ENCODE results near the gene MRPL32.
"Not testable (repeated sequence)": the region's sequence is repeated elsewhere in the genome, so short reads cannot be mapped to it uniquely, and the experiment has no call there.

MRPL32 gene

DNA sequence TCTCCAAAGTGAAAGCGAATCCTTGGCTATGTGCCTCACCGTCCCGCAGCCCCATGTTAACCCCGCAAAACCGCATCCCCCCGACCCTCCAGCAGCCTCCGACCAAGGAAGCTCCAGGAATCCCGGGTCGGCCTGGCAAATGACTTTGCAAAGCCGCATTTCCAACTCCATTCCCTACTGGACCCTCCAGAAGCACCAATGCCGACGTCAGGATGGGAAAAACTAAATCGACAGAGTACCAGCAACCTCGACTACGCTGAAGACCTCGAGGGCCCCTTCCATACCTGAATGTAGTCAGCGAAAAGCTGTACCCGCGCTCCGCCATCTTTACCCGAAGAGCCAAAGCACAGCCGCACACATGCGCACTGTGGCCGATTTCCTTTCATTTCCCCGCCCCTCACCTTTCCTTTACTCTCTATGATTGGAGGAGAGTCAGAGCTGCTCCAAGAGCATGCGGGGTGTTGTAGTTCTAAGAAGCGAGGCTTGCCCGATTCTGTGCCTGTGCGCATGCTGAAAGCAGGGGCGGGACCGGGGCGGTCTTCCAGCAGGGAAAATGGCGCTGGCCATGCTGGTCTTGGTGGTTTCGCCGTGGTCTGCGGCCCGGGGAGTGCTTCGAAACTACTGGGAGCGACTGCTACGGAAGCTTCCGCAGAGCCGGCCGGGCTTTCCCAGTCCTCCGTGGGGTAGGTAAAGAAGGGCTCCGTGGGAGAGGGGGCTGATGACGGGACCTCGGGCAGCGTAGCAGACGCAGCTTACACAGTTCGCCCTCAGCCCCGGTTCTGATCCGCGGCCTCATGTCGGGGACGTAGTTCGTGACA is at the start of gene MRPL32, which contains the start of gene PSMA2:
TSS of gene MRPL32 (plus strand) at position 543 of the 818 bp plus-strand sequence. CDS start at position 554, 11 bp downstream.
TSS of gene PSMA2 (minus strand) at position 341 of the 818 bp plus-strand sequence. CDS start at position 325, 16 bp downstream.
- DNase-seq (ENCODE audit: low read depth in 3 of 3) = peak; percentile 77 to 93 (median 89)

DNA sequence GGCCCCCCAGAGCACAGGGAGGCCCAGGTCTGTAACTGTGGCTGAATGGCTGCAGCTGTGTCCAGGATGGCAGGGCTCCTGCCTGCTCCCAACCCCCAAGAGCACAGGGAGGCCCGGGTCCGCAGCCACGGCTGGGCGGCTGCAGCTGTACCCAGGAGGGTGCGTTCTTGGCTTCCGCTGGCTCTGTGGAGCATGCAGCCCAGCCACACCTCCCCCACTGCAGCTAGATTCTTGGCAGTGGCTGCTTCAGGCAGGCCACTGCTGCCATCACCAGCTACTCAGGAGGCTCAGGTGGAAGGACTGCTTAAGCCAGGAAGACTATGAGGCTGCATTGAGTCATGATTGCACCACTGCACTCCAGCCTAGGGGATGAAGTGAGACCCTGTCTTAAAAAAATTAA is 48.2 kb upstream of the MRPL32 start:
- DNase-seq (ENCODE audit: low read depth in 3 of 3) = no peak

- DNase-seq (ENCODE audit: low read depth in 3 of 3) = not testable (repeated sequence)
Measured at GRCh38 chr7:42885183-42885582, 47.0 kb upstream of the MRPL32 start.

DNA sequence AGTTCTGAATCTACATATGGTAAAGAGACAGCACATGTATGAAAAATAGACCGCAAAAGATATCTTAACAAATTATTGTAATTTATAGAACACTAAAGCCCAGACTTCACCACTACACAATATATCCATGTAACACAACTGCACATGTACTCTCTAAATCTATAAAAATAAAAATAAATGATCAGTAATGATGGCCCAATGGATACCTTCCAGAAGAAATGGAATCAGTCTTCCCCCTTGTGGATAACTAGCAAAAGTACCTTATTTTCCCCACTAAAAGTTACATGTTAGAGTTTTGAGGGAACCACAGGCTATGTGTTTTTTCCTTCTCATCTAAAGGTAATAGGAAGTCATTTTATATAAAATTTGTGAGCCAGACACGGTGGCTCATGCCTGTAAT is 46.0 kb upstream of the MRPL32 start:
- no peak for DNase-seq (ENCODE audit: low read depth in 3 of 3)

- DNase-seq (ENCODE audit: low read depth in 3 of 3) = no peak
Measured at GRCh38 chr7:42886893-42887505, 45.2 kb upstream of the MRPL32 start.

DNA sequence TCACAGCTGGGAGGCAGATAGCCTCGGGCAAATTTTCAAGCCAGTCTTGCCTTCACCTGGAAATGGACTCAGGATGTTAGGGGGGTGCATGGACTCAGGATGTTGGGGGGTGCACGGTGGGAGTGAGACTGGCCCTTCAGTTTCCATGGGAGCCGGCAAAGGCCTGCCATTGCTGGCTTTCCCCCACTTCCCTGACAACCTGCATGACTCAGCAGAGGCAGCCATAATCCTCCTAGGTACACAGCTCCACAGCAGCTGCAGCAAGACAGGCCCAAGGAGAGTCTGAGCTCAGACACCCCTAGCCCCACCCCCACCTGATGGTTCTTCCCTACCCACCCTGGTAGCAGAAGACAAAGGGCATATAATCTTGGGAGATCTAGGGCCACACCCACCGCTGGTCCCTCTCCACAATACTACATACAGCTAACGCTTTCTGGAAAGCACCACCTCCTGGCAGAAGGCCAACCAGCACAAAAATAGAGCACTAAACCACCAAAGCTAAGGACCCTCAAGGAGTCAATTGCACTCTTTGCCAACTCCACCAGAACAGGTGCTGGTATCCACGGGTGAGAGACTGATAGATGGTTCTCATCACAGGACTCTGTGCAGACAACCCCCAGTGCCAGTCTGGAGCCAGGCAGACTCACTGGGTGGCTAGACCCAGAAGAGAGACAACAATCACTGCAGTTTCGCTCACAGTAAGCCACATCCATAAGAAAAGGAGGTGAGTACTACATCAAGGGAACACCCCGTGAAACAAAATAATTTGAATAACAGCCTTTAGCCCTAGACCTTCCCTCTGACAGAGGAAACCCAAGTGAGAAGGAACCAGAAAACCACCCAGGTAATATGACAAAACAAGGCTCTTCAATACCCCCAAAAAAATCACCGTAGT is 38.6 kb upstream of the MRPL32 start:
- DNase-seq (ENCODE audit: low read depth in 3 of 3) = no peak

- no peak for DNase-seq (ENCODE audit: low read depth in 3 of 3)
Measured at GRCh38 chr7:42900842-42901241, 31.3 kb upstream of the MRPL32 start.

DNA sequence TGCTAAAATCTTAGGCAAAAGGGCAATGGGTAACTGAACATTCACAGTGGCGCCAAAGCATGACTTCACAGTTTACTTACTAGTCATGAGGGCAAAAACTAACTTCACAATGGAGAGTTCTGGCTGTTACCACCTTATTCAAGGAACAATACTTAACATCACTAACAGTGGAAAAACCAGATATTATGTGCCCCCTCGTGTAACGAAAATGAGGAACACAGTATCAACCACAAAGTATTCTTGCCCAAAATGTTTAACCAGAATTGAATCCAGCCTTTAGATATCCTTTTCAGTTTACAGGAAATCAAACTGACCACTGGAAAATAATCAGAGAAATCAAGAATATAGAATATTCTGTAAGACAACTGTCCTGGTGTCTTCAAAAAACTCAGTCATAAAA is 29.8 kb upstream of the MRPL32 start:
- no peak for DNase-seq (ENCODE audit: low read depth in 3 of 3)

DNA sequence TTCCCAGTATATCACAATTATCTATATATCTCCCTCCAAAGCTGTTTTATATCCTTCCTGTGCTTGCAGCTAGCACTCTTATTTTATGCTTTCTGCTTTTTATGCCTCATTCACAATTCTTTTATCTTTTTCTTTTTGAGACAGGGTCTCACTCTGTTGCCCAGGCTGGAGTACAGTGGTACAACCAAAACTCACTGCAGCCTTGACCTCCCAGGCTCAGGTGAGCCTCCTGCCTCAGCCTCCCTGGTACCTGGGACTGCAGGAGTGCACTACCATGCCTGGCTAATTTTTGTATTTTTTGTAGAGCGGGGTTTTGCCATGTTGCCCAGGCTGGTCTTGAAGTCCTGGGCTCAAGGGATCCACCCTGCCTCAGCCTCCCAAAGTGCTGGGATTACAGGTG is 26.0 kb upstream of the MRPL32 start:
- no peak for DNase-seq (ENCODE audit: low read depth in 3 of 3)

- no peak for DNase-seq (ENCODE audit: low read depth in 3 of 3)
Measured at GRCh38 chr7:42907316-42907715, 24.9 kb upstream of the MRPL32 start.

DNA sequence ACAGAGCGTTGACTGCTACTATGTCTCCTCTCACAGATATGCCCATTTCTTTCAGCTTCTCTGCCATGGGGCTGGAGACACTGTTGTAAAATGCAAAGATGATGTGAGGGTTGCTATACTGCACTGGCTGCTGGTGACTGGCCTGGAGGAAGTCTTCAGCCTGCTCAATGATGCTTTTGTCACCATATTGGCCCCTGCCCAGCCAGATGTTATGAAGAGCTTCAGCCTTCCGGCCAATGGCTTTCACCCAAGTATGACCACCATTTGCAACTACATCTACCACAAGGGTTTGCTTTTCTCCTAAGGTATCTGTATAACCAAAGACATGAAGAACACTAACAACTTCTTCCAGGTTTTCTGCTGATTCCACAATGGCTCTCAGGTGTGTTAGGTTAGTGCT is 21.9 kb upstream of the MRPL32 start:
- no peak for DNase-seq (ENCODE audit: low read depth in 3 of 3)

DNA sequence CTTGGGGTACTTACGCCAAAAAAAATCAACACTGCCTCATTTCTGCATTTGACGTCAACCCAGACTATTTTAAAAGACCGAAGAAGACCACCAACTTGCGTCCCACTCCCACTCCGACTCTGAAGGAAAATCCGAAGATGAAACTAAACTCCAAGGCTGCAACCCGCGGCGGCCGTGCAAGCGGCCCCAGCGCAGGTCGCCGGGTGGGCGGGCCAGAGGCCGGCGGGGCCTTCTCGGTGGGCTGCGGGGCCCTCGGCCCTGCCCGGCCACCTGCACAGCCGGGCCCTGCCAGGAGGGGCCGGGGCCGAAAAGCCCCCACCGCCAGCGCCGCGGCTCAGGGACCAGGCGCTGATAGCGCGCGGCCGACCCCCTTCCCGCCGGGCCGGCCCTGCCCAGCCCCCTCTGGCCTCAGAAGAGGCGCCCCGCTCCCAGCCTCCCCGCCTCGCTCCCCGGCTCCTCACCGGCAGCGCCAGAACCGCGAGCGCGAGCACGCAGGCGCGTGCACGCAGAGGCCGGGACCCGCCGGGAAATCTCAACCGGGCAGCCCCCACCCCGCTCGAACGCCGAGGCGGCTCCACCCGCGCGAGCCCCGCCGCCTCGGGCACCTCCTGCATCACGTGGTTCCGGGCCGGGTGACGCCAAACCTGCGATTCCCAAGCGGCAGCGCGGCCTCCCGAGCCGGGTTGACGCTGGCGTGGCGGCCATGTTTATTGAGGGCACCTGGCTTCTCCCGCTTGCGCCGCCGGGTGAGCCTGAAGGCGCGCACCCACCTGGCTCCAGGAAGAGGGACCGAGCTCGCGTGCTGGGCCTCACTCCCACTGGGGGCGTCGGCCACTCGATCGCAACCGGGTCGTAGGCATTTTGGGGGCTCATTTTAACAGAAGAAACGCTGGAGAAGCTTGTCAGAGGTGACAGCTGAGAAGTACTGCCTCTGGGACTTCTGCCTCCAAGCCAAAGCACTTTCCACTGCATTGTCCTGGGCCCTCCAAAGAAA is 20.4 kb upstream of the MRPL32 start, which contains the start of gene C7orf25:
TSS of gene C7orf25 (minus strand) at position 617 of the 994 bp plus-strand sequence. CDS start 1,170 bp downstream, outside the sequence.
- peak; percentile 91 to 95 (median 92) for DNase-seq (ENCODE audit: low read depth in 3 of 3)

DNA sequence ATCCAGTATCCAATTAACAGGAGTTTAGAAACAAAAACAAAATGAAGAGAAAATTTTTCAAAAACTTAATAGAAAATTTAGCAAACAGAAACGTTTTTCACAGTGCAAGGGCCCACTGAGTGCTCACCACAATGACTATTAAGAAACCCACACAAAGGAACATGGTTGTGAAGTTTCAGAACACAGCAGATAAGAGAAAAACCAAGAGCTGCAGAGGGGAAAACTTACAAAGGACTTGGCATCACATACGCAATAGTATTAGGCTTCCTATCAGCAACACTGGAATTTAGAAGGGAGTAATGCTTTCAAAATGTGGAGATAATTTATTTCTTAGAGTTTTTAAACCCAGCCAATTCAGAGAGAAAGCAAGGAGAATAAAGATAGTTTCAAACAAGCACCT is 18.6 kb upstream of the MRPL32 start:
- DNase-seq (ENCODE audit: low read depth in 3 of 3) = no peak

- no peak for DNase-seq (ENCODE audit: low read depth in 3 of 3)
Measured at GRCh38 chr7:42914009-42914408, 18.2 kb upstream of the MRPL32 start.

DNA sequence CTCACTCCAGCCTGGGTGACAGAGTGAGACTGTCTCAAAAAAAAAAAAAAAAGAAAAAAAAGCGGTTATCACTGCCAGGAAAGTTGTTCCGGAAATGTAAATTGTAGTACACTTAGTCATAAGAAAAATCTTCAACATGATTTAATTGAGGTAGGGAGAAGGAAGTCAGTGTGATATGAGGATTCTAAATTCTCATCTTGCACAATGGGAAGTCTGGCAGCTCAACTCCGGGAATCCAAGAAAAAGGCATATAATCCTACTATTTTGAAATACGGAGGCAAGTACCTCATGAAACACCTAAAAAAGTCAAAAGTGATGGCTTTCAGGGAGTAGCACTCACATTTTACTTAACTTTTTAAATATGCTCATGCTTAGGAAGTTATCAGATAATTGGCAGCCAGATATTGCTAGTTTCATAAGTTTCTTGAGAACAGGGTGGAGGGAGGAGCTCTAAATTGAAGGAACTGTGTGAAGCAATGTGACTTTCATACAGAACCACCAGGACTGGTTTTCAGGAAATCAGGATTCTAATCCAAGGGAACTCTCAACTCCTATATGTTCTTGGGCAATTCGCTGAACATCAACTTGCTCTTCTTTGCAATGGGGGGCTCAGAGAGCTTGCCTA is 17.6 kb upstream of the MRPL32 start:
- DNase-seq (ENCODE audit: low read depth in 3 of 3) = no peak

DNA sequence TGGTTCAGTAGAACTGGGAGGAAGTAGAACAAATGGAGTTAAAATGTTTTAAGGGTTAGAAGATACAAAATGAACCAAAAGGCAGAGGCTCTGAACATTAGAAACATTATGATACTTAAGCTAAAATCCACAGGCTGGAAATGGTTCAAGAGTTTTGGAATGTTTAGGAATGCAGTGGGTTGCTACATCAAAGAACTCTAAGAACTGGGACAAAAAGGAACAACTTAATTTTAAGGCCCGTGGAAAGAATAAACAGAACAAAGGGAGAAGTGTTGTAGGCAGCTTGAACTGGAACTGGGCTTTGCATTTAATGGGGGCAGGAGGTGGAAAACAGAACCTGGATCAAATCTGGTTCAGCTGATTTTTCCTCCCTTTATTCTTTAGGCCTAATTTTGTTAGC is 16.8 kb upstream of the MRPL32 start:
- DNase-seq (ENCODE audit: low read depth in 3 of 3) = no peak

GRCh38 chr7:42922017-42922753 is 10.0 kb upstream of the MRPL32 start:
- no peak for DNase-seq (ENCODE audit: low read depth in 3 of 3)

- no peak for DNase-seq (ENCODE audit: low read depth in 3 of 3)
Measured at GRCh38 chr7:42924223-42924838, 7.8 kb upstream of the MRPL32 start.

DNA sequence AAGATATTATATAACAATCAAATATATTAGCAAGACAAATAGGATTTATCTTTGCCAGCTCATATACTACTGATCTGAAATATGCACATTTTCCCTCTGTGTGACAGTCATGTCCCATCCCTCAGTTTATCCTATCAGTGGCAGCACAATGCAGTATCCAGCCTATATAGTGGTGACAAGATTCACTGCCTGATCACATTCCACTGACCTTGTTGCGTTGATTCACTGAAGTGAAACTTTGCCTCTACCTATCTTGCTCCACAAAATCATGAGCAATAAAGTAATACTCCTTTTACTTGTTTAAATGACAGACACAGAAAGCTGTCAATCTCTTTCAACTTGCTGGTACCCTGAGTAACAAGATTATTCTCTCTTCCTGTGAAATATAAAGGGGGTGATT is 6.5 kb upstream of the MRPL32 start:
- no peak for DNase-seq (ENCODE audit: low read depth in 3 of 3)

Measured in stimulated activated CD4-positive, alpha-beta T cell treated with anti-CD3 and anti-CD28 coated beads, TNF-alpha, amount 100 ng/mL, for 4 hours (primary cell).